T follicular helper cell (primary cell): ENCODE measurements around the gene FAM185A.
"Not testable (repeated sequence)": the region's sequence is repeated elsewhere in the genome, so short reads cannot be mapped to it uniquely, and the experiment has no call there.

Experiments
- DNase-seq: peaks from one replicate; pipeline ENCODE4 v3.0.0-alpha.2; 2020; ENCODE audit warnings: low read depth

FAM185A gene

GRCh38 chr7:102778663-102779062 lies 29.9 kb downstream of the FAM185A start:
- not testable (repeated sequence) for DNase-seq

GRCh38 chr7:102780926-102781325 lies 32.1 kb downstream of the FAM185A start:
- not testable (repeated sequence) for DNase-seq

GRCh38 chr7:102788770-102789169 lies 40.0 kb downstream of the FAM185A start:
- DNase-seq: not testable (repeated sequence)

GRCh38 chr7:102790364-102791100 lies 41.7 kb downstream of the FAM185A start:
- not testable (repeated sequence) for DNase-seq

GRCh38 chr7:102791367-102791766 lies 42.6 kb downstream of the FAM185A start:
- DNase-seq: not testable (repeated sequence)

GRCh38 chr7:102791831-102792230 lies 43.0 kb downstream of the FAM185A start:
- not testable (repeated sequence) for DNase-seq

- not testable (repeated sequence) for DNase-seq
These were observed 45.8 kb downstream of the FAM185A start for GRCh38 chr7:102794567-102794966.

- DNase-seq: not testable (repeated sequence)
These were observed 47.3 kb downstream of the FAM185A start for GRCh38 chr7:102795987-102796595.

- no peak for DNase-seq
These were observed 57.8 kb downstream of the FAM185A start for GRCh38 chr7:102806613-102807012.

GRCh38 chr7:102810916-102811315 lies 62.1 kb downstream of the FAM185A start:
- no peak for DNase-seq

- DNase-seq: no peak
These were observed 63.3 kb downstream of the FAM185A start for GRCh38 chr7:102811942-102812678.

GRCh38 chr7:102813191-102814024 lies 64.6 kb downstream of the FAM185A start:
- DNase-seq: no peak

- DNase-seq: no peak
These were observed 65.2 kb downstream of the FAM185A start for GRCh38 chr7:102814025-102814471.

- no peak for DNase-seq
These were observed 69.1 kb downstream of the FAM185A start for GRCh38 chr7:102817616-102818573.

GRCh38 chr7:102819151-102819550 lies 70.4 kb downstream of the FAM185A start:
- DNase-seq: no peak

GRCh38 chr7:102821994-102822747 lies 73.4 kb downstream of the FAM185A start:
- no peak for DNase-seq

GRCh38 chr7:102823390-102824119 lies 74.8 kb downstream of the FAM185A start:
- no peak for DNase-seq

- no peak for DNase-seq
These were observed 79.5 kb downstream of the FAM185A start for GRCh38 chr7:102828286-102828685.

- no peak for DNase-seq
These were observed 80.3 kb downstream of the FAM185A start for GRCh38 chr7:102829075-102829474.
